KOPT-K1 (cell line): ENCODE measurements around the gene TMPRSS11E.
"Not testable (repeated sequence)": the region's sequence is repeated elsewhere in the genome, so short reads cannot be mapped to it uniquely, and the experiment has no call there.

Source experiments
- H3K27ac ChIP-seq: fragments of 200-600 bp; sonication (generic); 2 replicates; pipeline ENCODE4 v1.5.1; 2016; ENCODE audit warnings: antibody characterized with exemption, mild to moderate bottlenecking, low read depth, low read length; ENCODE audit not compliant: poor library complexity, severe bottlenecking
- H3K36me3 ChIP-seq: fragments of 200-600 bp; sonication (generic); 2 replicates; pipeline ENCODE4 v1.5.1; 2017; ENCODE audit warnings: antibody characterized with exemption, mild to moderate bottlenecking, low read length, moderate library complexity; ENCODE audit not compliant: insufficient read depth
- H3K9me3 ChIP-seq: fragments of 200-600 bp; sonication (generic); 2 replicates; pipeline ENCODE4 v1.5.1; 2017; ENCODE audit warnings: antibody characterized with exemption, low read length, mild to moderate bottlenecking; ENCODE audit not compliant: insufficient read depth, poor library complexity, severe bottlenecking

Gene TMPRSS11E, protein sequence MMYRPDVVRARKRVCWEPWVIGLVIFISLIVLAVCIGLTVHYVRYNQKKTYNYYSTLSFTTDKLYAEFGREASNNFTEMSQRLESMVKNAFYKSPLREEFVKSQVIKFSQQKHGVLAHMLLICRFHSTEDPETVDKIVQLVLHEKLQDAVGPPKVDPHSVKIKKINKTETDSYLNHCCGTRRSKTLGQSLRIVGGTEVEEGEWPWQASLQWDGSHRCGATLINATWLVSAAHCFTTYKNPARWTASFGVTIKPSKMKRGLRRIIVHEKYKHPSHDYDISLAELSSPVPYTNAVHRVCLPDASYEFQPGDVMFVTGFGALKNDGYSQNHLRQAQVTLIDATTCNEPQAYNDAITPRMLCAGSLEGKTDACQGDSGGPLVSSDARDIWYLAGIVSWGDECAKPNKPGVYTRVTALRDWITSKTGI

DNA sequence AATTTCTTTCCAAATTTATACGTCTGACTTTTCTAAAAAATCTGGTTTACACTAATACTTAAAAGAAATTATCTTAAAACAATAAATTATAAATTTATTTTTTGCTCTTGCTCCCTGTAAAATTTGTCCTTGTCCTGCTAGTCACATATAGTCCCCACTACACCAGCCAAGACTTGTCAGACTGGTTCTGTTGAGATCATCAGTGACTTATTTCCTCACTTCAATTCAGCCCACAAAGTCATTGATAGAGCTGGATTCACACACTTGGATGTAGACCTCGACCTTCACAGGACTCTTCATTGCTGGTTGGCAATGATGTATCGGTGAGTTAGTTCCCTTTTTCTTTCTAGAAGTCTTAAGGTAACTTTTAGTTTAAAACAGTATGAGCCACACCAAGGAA is at the start of gene TMPRSS11E:
Gene TMPRSS11E (plus strand): TSS at position 263 of the 400 bp plus-strand sequence. CDS start 50 bp downstream, at position 313.
- Histone ChIP-seq H3K27ac (no peak within 1 kb of the TSS), H3K9me3 (no peaks in the 10 kb centered on the region), H3K36me3 (no peaks in the 10 kb centered on the region)

DNA sequence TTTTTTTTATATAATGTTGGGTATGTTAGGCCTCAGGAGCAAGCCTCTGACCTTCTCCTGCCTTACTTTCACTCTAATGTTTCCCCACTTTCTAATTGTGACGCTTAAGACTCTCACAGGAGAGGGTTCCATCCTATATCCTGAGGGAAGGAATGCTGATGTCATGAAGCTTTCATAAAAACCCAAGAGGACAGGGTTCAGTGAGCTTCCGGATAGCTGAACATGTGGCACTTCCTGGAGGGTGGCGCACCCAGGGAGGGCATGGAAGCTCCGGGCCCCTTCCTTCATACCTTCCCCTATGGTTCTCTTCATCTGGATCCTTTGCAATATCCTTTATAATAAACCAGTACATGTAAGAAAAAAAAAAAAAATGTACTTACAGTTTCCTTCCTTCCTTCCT is 48.0 kb upstream of the TMPRSS11E start:
- Histone ChIP-seq H3K36me3 (no peaks in the 10 kb centered on the region), H3K27ac (no peak overlapping the region), H3K9me3 (no peaks in the 10 kb centered on the region)

DNA sequence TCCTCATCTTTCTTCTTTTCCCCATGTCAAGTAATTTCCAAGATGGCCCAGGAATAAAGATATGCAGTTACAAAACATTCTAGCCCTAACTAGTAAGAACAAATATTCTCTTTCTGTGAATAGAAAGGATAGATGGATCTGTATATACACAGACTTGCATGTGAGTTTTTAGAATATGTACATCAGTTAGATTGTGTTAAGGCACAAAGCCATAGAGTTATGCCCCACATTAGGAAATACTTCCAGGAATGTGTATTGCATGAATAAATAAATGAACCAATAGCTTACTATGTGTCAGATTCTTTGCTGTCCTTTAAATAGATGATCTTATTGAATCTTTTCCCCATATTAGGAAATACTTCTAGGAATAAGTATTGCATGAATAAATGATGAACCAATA is 46.0 kb upstream of the TMPRSS11E start:
- Histone ChIP-seq H3K27ac (no peak overlapping the region), H3K36me3 (no peaks in the 10 kb centered on the region), H3K9me3 (no peaks in the 10 kb centered on the region)

DNA sequence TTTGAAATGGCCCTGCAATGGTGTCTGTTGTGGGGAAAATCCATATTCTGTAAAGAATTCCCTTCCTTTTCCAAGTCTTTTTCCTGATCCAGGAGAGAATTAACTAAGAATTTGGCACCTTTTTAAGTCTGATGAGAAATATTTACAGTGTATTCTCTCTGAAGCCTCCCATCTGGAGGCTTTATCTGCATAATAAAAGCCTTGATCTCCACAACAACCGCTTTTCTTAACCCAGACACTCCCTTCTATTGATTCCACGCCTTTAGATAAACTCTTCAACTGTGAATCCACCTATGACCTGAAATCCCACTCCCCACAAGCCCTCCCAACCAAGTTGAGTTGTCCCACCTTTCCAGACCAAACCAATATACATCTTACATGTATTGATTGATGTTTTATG is 43.1 kb upstream of the TMPRSS11E start:
- no peaks in the 10 kb centered on the region for H3K9me3 ChIP-seq
- H3K27ac ChIP-seq: no peak overlapping the region
- H3K36me3 ChIP-seq: no peaks in the 10 kb centered on the region

DNA sequence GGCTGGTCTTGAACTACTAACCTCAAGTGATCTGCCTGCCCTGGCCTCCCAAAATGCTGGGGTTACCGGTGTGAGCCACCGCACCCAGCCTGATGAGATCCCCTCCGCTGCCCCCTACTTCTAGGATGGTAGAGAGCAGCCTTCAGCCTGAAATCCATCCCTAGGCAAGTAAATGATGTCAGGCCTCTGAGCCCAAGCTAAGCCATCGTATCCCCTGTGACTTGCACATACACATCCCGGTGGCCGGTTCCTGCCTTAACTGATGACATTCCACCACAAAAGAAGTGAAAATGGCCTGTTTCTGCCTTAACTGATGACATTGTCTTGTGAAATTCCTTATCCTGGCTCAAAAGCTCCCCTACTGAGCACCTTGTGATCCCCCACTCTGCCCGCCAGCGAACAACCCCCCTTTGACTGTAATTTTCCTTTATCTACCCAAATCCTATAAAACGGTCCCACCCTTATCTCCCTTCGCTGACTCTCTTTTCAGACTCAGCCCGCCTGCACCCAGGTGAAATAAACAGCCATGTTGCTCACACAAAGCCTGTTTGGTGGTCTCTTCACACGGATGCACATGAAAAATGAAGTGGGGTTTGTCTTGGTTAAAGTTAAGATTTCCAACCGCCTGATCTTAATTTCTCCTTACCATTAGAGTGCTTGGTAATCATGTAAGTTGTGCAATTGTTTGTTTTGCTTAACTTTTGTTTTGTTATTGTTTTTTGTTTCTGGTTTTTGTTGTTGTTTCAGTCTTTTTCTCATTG is 41.4 kb upstream of the TMPRSS11E start:
- not testable (repeated sequence) for H3K27ac ChIP-seq, H3K9me3 ChIP-seq, H3K36me3 ChIP-seq

DNA sequence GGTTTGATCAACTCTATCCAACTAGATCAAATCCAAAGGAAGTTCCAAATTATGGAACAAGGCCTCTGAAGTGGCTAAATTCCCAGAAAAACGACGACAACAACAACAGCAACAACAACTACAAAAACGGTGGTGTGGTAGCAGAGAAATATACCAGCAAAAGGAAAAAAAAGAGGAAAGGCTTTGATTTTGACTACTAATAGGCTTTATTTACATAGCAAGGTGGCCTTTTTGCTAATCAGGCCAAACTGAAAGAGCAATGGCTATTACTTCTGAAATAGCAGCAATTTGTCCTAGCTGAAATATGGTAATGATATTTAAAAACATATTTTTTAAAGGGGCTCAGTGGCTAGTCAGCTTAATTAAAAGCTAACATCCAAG is 40.8 kb upstream of the TMPRSS11E start:
- Histone ChIP-seq H3K27ac (no peak overlapping the region), H3K36me3 (no peaks in the 10 kb centered on the region), H3K9me3 (no peaks in the 10 kb centered on the region)

DNA sequence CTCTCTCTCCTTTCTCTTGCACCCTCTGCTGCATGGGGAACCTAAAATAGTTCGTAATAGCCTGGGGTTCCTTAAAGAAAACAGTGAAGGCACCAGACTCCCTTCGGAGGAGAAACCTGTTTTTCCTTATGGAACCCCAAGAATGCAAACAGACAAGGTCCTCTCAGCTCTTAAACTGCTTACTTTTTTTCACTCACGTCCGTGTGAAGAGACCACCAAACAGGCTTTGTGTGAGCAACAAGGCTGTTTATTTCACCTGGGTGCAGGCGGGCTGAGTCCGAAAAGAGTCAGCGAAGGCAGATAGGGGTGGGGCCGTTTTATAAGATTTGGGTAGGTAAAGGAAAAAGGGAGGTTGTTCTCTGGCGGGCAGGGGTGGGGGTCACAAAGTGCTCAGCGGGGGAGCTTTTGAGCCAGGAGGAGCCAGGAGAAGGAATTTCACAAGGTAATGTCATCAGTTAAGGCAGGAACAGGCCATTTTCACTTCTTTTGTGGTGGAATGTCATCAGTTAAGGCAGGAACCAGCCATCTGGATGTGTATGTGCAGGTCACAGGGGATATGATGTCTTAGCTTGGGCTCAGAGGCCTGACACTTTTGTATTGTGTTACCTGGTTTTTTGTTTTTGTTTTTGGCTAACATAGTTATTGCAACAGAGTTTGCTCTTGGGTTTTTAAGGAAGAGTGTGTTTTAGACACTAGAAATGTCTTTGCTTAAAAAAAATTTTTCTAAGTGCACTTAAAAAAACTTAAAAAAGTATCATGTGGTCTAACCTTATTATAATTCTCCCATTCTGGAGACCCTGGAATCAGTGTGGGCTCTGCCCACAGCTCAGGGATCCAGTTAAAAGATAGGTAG is 40.0 kb upstream of the TMPRSS11E start:
- not testable (repeated sequence) for H3K36me3 ChIP-seq, H3K9me3 ChIP-seq, H3K27ac ChIP-seq

DNA sequence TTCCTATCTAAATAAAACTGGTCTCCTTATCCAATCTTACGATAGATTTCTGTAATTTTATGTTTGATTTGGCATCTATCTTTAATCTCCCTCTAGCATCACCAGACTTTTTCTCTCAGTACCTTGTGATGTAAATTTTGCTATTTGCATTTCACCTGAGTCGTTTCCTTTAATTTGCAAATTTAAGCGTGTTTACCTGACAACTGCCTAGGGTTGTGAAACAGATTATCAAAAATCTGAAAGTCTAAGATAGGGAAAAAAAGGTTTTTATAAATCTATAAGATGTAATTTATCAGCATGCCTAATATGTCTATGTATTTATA is 39.4 kb upstream of the TMPRSS11E start:
- H3K27ac ChIP-seq: no peak overlapping the region
- H3K36me3 ChIP-seq: no peaks in the 10 kb centered on the region
- no peaks in the 10 kb centered on the region for H3K9me3 ChIP-seq

DNA sequence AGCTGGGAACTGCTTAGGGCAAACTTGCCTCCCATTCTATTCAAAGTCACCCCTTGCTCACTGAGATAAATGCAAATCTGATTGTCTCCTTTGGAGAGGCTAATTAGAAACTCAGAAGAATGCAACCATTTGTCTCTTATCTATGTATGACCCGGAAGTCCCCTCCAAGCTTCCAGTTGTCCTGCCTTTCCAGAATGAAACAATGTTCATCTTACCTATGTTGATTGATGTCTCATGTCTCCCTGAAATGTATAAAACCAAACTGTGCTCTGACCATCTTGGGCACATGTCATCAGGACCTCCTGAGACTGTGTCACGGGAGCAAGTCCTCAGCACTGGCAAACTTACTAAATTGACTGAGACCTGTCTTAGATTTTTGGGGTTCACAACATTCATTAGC is 37.1 kb upstream of the TMPRSS11E start:
- Histone ChIP-seq H3K9me3 (no peaks in the 10 kb centered on the region), H3K27ac (no peak overlapping the region)

DNA sequence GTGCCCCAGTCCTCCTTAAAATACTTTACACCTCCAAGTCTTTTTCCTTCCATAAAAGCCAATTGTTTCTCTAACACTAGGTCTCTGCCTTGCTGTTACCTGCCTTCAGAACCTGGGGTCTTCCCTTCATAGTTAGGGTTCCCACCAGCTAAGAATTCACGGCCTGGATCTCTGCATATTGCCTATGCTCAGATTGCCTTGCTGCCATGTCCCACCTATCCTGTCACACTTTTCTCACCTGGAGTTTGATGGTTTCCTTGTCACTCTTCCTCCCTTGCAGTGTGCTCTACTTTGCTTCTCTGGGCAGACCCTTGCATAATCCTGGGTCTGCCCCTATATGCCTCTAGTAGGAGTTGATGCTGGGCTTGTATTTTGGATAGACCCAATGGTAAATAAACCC is 36.6 kb upstream of the TMPRSS11E start:
- Histone ChIP-seq H3K9me3 (no peaks in the 10 kb centered on the region), H3K27ac (no peak overlapping the region), H3K36me3 (no peaks in the 10 kb centered on the region)

More for the DNA sequence above, 37.1 kb upstream of the TMPRSS11E start:
- H3K36me3 ChIP-seq: no peaks in the 10 kb centered on the region

DNA sequence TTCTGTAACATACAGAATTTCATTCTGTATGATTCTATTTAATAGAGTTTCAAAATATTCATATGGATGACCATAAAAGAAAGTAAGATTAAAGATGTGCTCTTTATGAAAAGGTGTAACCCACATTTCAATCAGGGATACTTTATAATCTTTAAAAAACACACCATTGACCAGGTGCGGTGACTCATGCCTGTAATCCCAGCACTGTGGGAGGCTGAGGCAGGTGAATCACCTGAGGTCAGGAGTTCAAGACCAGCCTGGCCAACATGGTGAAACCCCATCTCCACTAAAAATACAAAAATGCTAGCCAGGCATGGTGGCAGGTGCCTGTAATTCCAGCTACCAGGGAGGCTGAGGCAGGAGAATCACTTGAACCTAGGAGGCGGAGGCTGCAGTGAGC is 35.2 kb upstream of the TMPRSS11E start:
- H3K9me3 ChIP-seq, H3K36me3 ChIP-seq, H3K27ac ChIP-seq: not testable (repeated sequence)

DNA sequence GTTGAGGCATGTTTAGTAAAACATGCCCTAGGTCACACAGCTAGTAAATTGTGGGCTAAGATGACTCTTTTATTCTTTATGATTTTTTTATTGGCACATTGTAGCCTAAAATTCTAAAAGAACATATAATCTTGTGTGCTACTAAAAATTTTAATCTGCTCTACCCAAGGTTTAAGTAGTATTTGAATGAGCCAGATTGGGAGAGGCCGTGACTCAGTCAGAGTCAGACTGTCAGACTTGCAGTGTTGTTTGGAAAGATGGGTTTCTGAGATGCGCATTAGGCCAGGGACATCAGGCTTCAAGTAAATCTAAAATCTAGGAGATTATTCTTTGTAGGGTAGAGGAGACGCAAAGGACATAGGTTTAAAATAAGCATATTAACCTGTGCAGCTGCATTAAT is 30.7 kb upstream of the TMPRSS11E start:
- no peak overlapping the region for H3K27ac ChIP-seq
- H3K9me3 ChIP-seq: no peaks in the 10 kb centered on the region
- no peaks in the 10 kb centered on the region for H3K36me3 ChIP-seq

DNA sequence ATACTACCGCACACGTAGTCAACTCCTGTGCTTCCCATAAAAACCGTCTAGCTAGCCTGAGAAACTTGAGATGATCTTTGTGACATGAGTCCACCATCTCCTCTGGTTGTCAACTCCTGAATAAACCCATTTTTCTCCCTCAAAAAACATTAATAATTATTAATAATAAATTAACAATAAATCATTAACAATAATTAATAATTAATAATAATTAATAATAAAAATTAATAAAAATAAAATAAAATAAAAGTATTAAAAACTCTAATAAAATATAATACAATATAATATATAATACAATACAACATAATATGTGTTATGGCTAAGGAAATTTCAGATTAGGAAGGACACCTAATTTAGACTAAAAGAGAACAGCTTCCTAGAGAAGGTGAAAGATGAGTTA is 20.7 kb upstream of the TMPRSS11E start:
- Histone ChIP-seq H3K27ac (no peak overlapping the region), H3K9me3 (no peaks in the 10 kb centered on the region)

DNA sequence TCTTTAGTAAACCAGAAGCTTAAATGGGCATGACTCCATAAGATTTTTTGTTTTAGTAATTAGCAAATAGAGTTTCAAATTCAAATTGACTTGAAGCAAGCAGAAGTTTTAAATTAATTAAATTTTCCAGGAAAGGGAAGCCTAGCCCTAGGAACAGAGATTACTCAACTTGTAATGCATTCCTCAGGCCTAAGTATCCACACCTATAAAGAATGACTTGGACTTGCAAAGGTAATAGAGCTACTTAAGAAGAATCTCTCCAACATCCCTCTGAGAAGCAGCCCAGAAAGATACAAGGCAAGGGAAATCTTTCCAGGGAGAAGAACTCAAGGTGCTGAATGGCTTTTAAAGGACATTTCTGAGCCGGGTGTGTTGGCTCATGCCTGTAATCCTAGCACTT is 16.9 kb upstream of the TMPRSS11E start:
- H3K27ac ChIP-seq: no peak overlapping the region
- H3K9me3 ChIP-seq: no peaks in the 10 kb centered on the region
- H3K36me3 ChIP-seq: no peaks in the 10 kb centered on the region

More for the DNA sequence above, 20.7 kb upstream of the TMPRSS11E start:
- no peaks in the 10 kb centered on the region for H3K36me3 ChIP-seq

DNA sequence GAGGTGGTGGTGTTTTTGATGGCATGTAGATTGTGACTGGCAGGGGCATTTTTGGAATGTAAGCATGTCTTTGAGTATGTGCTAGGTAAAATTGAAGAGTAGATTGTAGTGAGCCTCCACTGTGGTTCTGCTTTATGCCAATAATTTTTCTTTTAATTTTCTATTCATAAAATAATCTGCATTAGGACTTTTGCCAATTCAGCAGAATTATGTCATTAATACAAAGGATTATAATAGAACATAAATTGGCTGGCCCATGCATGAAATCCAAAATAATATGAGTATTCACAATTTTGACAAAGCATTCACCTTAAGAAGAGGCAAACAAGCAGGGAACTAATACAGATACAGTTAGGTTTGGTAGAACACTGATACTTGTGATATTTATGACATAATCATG is 14.9 kb upstream of the TMPRSS11E start:
- H3K36me3 ChIP-seq: no peaks in the 10 kb centered on the region
- H3K9me3 ChIP-seq: no peaks in the 10 kb centered on the region
- H3K27ac ChIP-seq: no peak overlapping the region
